ENCODE results near the gene GSTP1. TPM values are rescaled to one million over a fixed set of nuclear protein-coding genes. Genes with fewer than 3 reads are reported as not detected.
"Not testable (repeated sequence)": the region's sequence is repeated elsewhere in the genome, so short reads cannot be mapped to it uniquely, and the experiment has no call there.

Gene GSTP1
- total RNA-seq, 2 donors from 2014 or later, result 540 to 577 TPM

DNA sequence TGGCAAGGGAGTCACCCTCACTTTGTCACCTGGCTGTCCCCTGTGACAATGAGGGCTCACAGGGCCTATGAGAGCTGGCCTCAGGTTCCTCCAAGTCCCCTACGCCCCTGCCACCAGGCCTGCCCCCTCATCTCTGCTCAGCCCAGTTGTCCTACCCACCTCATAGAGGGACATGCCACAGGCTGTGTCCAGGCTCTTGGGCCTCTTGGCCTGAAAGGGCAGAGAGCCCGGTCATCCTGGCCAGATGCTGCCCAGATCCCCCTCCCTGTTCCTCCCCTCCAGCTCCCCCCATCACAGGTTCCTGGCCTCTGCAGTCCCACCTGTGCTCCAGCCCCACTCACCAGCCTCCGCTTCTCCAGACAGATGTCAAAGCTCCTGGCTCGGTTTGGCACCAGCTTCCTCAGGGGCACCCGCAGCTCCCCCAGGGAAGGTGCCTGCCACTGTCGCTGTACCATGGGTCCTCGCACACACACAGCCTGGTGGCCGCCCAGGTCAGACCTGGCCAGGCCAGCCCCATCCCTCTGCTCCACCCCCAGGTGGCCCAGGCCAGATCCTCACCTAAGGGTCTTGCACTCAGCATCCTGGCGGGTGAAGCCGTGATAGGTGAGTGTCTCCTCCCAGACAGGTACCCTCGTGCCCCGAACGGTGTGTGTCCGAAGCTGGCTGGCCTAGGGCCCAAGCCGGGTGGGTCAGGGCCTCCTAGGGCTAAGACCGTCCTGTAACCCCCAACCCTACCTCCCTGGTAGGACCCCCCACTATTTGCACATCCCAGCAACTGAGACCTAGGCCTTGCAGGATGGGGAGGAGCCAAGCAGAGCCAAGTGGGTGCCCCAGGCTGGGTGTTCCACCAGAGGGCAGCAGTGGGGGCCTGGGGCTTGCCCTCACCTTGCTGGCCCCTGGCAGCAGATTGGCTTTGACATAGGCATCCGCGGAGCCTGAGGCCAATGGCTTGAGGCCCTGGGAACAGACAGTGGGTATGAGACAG, 31.4 kb downstream of the GSTP1 start:
- Histone ChIP-seq H3K9me3 (no peaks in the 10 kb centered on the region), H3K4me1 (replicated peaks) (no peaks in the 10 kb centered on the region), H3K36me3 (no peaks in the 10 kb centered on the region), H3K4me3 (no peak overlapping the region), H3K27me3 (replicated peaks; ENCODE audit: insufficient read depth) (no peaks in the 10 kb centered on the region), H3K27ac (no peak overlapping the region)
- no peak for DNase-seq (ENCODE audit: low spot score)
- peak in 1 of 4 experiments; percentile 43 for TF ChIP-seq CTCF (IDR thresholded peaks at IDR 0.05)
- TF ChIP-seq POLR2AphosphoS5 (IDR thresholded peaks at IDR 0.05), result no peak
- TF ChIP-seq POLR2A (IDR thresholded peaks at IDR 0.05), result no peak
- 78% methylated on average over 16 of the region's 18 CpGs for WGBS
- intact Hi-C loops (cut with DNase I), result no loop called here

DNA sequence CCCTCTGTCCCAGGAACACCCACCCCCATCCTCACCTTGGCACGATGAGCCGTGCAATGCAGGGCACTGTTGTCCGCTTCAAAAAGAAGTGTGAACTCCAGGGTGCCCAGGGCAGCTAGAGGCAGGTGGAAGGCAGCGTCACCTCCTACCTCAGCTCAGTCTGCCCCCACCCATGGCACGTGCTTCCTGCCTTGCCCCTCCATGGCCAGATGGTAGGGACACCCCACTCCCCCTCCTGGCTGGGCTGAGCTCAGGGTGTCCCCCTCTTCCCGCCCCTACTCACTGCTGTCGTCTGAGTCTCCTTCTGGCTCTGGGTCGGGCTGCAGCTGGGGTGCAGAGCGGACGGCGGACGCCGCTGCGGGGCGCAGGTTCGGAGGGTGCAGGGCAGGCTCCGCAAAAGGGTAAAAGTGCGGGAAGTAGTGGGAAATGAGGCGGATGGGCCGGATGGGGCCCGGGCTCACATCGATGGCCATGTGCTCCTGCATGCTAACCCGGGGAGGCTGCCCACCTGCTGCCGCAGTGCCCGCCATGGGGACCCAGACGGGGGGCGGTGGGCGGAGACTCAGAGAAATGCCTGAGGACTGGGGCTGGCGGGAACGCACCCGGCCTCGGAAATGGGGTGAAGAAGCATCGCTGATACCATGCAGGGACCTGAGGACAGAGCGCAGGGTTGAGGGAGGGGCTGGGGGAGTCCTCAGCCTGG, 32.3 kb downstream of the GSTP1 start:
- TF ChIP-seq POLR2A (IDR thresholded peaks at IDR 0.05) (no peak), CTCF (IDR thresholded peaks at IDR 0.05) (no peak), POLR2AphosphoS5 (IDR thresholded peaks at IDR 0.05) (no peak)
- Histone ChIP-seq H3K36me3 (no peaks in the 10 kb centered on the region), H3K27ac (no peak overlapping the region), H3K4me3 (no peak overlapping the region), H3K9me3 (no peaks in the 10 kb centered on the region), H3K4me1 (replicated peaks) (no peaks in the 10 kb centered on the region), H3K27me3 (replicated peaks; ENCODE audit: insufficient read depth) (no peaks in the 10 kb centered on the region)
- 35% methylated on average over 25 of the region's 34 CpGs for WGBS
- DNase-seq (ENCODE audit: low spot score), result no peak
- intact Hi-C loops (cut with DNase I), result no loop called here

GRCh38 chr11:67616431-67617242, 33.0 kb downstream of the GSTP1 start:
- Histone ChIP-seq H3K36me3 (no peaks in the 10 kb centered on the region), H3K27me3 (replicated peaks; ENCODE audit: insufficient read depth) (no peaks in the 10 kb centered on the region), H3K27ac (no peak overlapping the region), H3K9me3 (no peaks in the 10 kb centered on the region), H3K4me3 (no peak overlapping the region), H3K4me1 (replicated peaks) (no peaks in the 10 kb centered on the region)
- intact Hi-C loops (cut with DNase I), result no loop called here
- WGBS, result 43% methylated on average over 11 of the region's 11 CpGs
- TF ChIP-seq POLR2AphosphoS5 (IDR thresholded peaks at IDR 0.05) (no peak), CTCF (IDR thresholded peaks at IDR 0.05) (no peak), POLR2A (IDR thresholded peaks at IDR 0.05) (no peak)
- DNase-seq (ENCODE audit: low spot score), result no peak

GRCh38 chr11:67617243-67617953, 33.8 kb downstream of the GSTP1 start:
- H3K27ac ChIP-seq, result no peak overlapping the region
- 68% methylated on average over 7 of the region's 7 CpGs for WGBS

DNA sequence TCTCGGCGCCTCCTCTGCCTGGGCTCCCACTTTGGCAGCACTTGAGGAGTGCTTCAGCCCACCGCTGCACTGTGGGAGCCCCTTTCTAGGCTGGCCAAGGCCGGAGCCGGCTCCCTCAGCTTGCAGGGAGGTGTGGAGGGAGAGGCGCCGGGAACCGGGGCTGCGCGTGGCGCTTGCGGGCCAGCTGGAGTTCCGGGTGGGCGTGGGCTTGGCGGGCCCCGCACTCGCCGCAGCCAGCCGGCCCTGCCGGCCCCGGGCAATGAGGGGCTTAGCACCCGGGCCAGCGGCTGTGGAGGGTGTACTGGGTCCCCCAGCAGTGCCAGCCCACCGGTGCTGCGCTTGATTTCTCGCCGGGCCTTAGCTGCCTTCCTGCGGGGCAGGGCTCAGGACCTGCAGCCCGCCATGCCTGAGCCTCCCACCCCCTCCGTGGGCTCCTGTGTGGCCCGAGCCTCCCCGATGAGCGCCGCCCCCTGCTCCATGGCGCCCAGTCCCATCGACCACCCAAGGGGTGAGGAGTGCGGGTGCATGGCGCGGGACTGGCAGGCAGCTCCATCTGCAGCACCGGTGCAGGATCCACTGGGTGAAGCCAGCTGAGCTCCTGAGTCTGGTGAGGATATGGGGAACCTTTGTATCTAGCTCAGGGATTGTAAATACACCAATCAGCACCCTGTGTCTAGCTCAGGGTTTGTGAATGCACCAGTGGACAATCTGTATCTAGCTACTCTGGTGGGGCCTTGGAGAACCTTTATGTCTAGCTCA, 35.5 kb downstream of the GSTP1 start:
- intact Hi-C loops (cut with DNase I); H3K4me1 ChIP-seq (replicated peaks); H3K9me3 ChIP-seq; H3K36me3 ChIP-seq; H3K27me3 ChIP-seq (replicated peaks; ENCODE audit: insufficient read depth); DNase-seq (ENCODE audit: low spot score); H3K4me3 ChIP-seq; H3K27ac ChIP-seq: not testable (repeated sequence)
- 91% methylated on average over 27 of the region's 40 CpGs for WGBS

More at GRCh38 chr11:67617243-67617953, 33.8 kb downstream of the GSTP1 start:
- H3K27me3 ChIP-seq (replicated peaks; ENCODE audit: insufficient read depth), result no peaks in the 10 kb centered on the region
- TF ChIP-seq POLR2A (IDR thresholded peaks at IDR 0.05) (no peak), CTCF (IDR thresholded peaks at IDR 0.05) (no peak), POLR2AphosphoS5 (IDR thresholded peaks at IDR 0.05) (no peak)
- H3K36me3 ChIP-seq, result no peaks in the 10 kb centered on the region
- no peaks in the 10 kb centered on the region for H3K9me3 ChIP-seq
- no peaks in the 10 kb centered on the region for H3K4me1 ChIP-seq (replicated peaks)
- no peak overlapping the region for H3K4me3 ChIP-seq
- intact Hi-C loops (cut with DNase I), result no loop called here
- DNase-seq (ENCODE audit: low spot score), result no peak
